Retinal pigment epithelial cell (primary cell): ENCODE results near the gene CLDN19.

Experiments
- DNase-seq: peaks from one replicate; pipeline ENCODE4 v3.0.0-alpha.2; 2010; ENCODE audit warnings: low read depth
- H3K4me3 ChIP-seq: 2 replicates; pipeline ENCODE4 v1.5.1; 2011; ENCODE audit warnings: mild to moderate bottlenecking, low read length, control low read depth, moderate library complexity
- CTCF ChIP-seq: conservative IDR thresholded peaks from 2 replicates; pipeline ENCODE4 v1.5.1; 2011; ENCODE audit warnings: low read depth, low read length, control low read depth, inconsistent platforms

Gene CLDN19

GRCh38 chr1:42780176-42780575 is 40.1 kb upstream of the CLDN19 start:
- no peak overlapping the region for H3K4me3 ChIP-seq
- no peak for TF ChIP-seq CTCF
- DNase-seq = no peak

- no peak overlapping the region for H3K4me3 ChIP-seq
- no peak for TF ChIP-seq CTCF
- DNase-seq = no peak
These were observed 39.7 kb upstream of the CLDN19 start for GRCh38 chr1:42779725-42780124.

- DNase-seq = no peak
- H3K4me3 ChIP-seq = no peak overlapping the region
- TF ChIP-seq CTCF = peak; percentile 84
These were observed 37.8 kb upstream of the CLDN19 start for GRCh38 chr1:42777852-42778251.

DNA sequence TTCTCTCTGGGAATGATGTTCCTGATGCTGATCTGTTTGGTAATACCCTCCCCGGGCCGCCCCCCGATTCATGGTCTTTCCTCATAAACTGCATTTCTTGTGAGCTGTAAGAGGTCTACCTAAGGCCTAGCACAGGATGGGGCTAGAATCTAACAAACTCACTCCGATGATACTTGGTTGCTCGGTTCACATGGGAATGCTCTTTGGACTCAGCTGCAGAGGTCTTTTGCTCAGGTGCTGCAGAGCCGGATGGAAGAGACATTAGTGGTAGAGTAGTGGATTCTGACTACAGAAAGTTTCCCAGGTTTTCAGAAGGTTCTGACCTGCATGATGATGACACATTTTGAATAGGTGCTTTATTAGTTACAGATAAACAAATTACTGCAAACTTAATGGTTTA is 36.5 kb upstream of the CLDN19 start:
- DNase-seq = no peak
- TF ChIP-seq CTCF = no peak
- H3K4me3 ChIP-seq = no peak overlapping the region

DNA sequence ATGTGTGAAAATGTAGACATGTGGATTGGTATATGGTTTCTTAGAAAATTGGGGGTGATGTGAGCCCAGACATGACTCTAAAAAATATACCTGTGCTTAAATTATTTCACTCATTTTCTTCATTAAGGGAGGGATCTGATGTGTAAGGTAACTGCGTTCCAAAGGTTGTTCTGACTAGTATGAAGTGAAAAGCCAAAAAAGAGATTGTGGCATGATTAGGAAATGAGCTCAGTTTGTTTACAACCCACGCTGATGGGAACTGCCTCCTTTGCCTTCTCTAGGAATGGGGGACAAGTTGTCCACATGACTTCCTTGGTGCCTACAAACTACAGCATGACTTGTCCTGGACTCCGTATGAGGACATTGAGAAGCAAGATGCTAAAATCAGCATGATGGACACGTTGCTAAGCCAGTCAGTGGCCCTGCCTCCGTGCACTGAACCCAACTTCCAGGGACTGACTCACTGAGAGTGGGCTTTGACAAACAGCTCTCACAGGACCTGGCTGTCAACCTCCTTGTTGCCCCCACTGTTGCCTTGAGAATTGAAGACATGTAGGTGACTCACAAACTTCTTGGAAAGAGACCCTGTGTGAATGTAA is 35.0 kb upstream of the CLDN19 start:
- no peak overlapping the region for H3K4me3 ChIP-seq
- no peak for DNase-seq
- TF ChIP-seq CTCF = no peak

DNA sequence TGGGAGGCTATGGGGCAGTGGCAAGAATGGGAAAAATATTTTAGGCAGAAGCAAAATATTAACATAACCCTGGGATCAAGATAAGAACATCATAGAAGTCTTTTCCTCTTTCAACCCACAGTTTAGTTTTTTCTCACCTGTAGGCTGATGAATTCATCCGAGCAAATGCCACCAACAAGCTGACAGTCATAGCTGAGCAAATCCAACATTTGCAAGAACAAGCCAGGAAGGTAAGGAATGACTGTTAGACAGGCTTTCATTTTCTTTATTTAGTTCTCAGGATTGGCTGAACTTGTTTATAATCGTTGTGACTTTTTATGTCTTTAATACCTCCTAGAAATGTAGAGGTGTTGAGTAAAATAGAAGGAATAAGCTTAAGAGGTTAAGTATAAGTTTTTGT is 33.4 kb upstream of the CLDN19 start:
- TF ChIP-seq CTCF = no peak
- H3K4me3 ChIP-seq = no peak overlapping the region
- no peak for DNase-seq

DNA sequence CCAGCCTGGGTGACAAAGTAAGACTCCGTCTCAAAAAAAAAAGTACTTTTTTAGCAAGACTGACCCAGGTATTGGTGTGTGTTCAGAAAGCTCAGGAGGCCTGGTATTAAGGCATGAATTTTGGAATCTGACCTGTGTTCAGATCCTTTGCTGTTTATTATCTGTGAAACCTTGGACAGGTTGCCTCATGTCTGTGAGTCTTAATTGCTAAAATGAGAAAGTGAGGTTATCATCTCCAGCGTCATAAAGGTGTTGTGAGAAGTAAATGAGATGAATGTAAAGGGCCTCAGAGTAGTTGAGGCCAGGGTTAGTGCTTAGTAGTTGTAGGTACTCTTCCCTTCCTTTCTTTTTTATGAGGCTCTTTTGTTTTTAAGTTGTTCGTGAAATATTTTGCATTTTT is 29.8 kb upstream of the CLDN19 start:
- no peak overlapping the region for H3K4me3 ChIP-seq
- no peak for DNase-seq
- no peak for TF ChIP-seq CTCF
